ENCODE measurements around the gene GSC. TPM values are rescaled to one million over a fixed set of nuclear protein-coding genes. Genes with fewer than 3 reads are reported as not detected.

The GSC gene
- total RNA-seq, 1 donor from 2014 or later, result not detected

- no peak for DNase-seq (ENCODE audit: low read depth)
- TF ChIP-seq CTCF (conservative IDR thresholded peaks at IDR 0.05; ENCODE audit: low read depth, low read length), result no peak
- no peak overlapping the region for H3K4me3 ChIP-seq (ENCODE audit: low read depth, low read length)
These were observed 5.9 kb upstream of the GSC start for GRCh38 chr14:94775871-94776210.

- no peak for TF ChIP-seq CTCF (conservative IDR thresholded peaks at IDR 0.05; ENCODE audit: low read depth, low read length)
- no peak overlapping the region for H3K4me3 ChIP-seq (ENCODE audit: low read depth, low read length)
- no peak for DNase-seq (ENCODE audit: low read depth)
These were observed 5.4 kb upstream of the GSC start for GRCh38 chr14:94775091-94775870.

GRCh38 chr14:94774344-94775090 lies 4.6 kb upstream of the GSC start:
- H3K4me3 ChIP-seq (ENCODE audit: low read depth, low read length), result no peak overlapping the region
- no peak for TF ChIP-seq CTCF (conservative IDR thresholded peaks at IDR 0.05; ENCODE audit: low read depth, low read length)
- DNase-seq (ENCODE audit: low read depth), result no peak

- DNase-seq (ENCODE audit: low read depth), result no peak
- no peak for TF ChIP-seq CTCF (conservative IDR thresholded peaks at IDR 0.05; ENCODE audit: low read depth, low read length)
- no peak overlapping the region for H3K4me3 ChIP-seq (ENCODE audit: low read depth, low read length)
These were observed 3.9 kb upstream of the GSC start for GRCh38 chr14:94773655-94774343.

GRCh38 chr14:94773061-94773648 lies 3.2 kb upstream of the GSC start:
- DNase-seq (ENCODE audit: low read depth), result no peak
- TF ChIP-seq CTCF (conservative IDR thresholded peaks at IDR 0.05; ENCODE audit: low read depth, low read length), result no peak
- H3K4me3 ChIP-seq (ENCODE audit: low read depth, low read length), result no peak overlapping the region

- DNase-seq (ENCODE audit: low read depth), result no peak
- no peak for TF ChIP-seq CTCF (conservative IDR thresholded peaks at IDR 0.05; ENCODE audit: low read depth, low read length)
These were observed 2.6 kb upstream of the GSC start for GRCh38 chr14:94772548-94772947.

More at GRCh38 chr14:94772548-94772947, 2.6 kb upstream of the GSC start:
- no peak overlapping the region for H3K4me3 ChIP-seq (ENCODE audit: low read depth, low read length)

Measured in epithelial cell of proximal tubule (primary cell).